HepG2 (cell line): ENCODE results near the gene FOSB. TPM values are rescaled to one million over a fixed set of nuclear protein-coding genes. Genes with fewer than 3 reads are reported as not detected.
A peak's percentile ranks its signal among the peaks of the same experiment; 100 is the strongest.

Experiments used
- CCDC6 ChIP-seq: sonication (generic); formaldehyde crosslinking; IDR thresholded peaks from 2 replicates; pipeline ENCODE4 v1.8.1; 2022; ENCODE audit warnings: mild to moderate bottlenecking, missing genetic modification reagents, moderate library complexity
- IRF2 ChIP-seq: IDR thresholded peaks from 2 replicates; pipeline ENCODE4 v1.6.1; 2018; ENCODE audit warnings: missing genetic modification reagents, missing compliant biosample characterization
- MIER3 ChIP-seq: IDR thresholded peaks from 2 replicates; pipeline ENCODE4 v1.6.1; 2016; ENCODE audit warnings: missing compliant biosample characterization, borderline replicate concordance
- RAD21 ChIP-seq: fragments of 450-650 bp; formaldehyde crosslinking; IDR thresholded peaks from 2 replicates; pipeline ENCODE4 v1.5.0; 2020; ENCODE audit warnings: mild to moderate bottlenecking
- ZNF468 ChIP-seq: sonication (generic); formaldehyde crosslinking; IDR thresholded peaks from 2 replicates; pipeline ENCODE4 v1.8.0; 2022; ENCODE audit warnings: mild to moderate bottlenecking, moderate library complexity, missing genetic modification reagents
- ZNF562 ChIP-seq: sonication (generic); formaldehyde crosslinking; IDR thresholded peaks from 2 replicates; pipeline ENCODE4 v1.8.0; 2022; ENCODE audit warnings: missing genetic modification reagents, borderline replicate concordance
- polyA plus RNA-seq, 8 experiments: library from polyadenylated mRNA; depleted of rRNA in 3 of 8; stranded (reverse) in 7 of 8; unstranded in 1 of 8; fragments of >200 nt; fragmentation: Illumina TruSeq in 4 of 8; extraction: Trizol in 4 of 8; gene quantifications; 2 replicates each; pipeline versions ENCODE4 v1.2.1 to v1.2.3, GENCODE V29; 2011 to 2016; ENCODE audit warnings: low read depth in 4 of 8, missing spikeins in 1 of 8, mixed read lengths in 1 of 8; ENCODE audit not compliant: insufficient read depth in 1 of 8
- total RNA-seq, 5 experiments: library from RNA; depleted of rRNA; stranded (reverse); fragments of >200 nt; fragmentation: Illumina TruSeq; extraction: Trizol; gene quantifications; 2 replicates each; pipeline ENCODE4 v1.2.3, GENCODE V29; 2016; ENCODE audit warnings: low read depth in 1 of 5
- TF ChIP-seq, protein P1 (sequence below): sonication (generic); formaldehyde crosslinking; IDR thresholded peaks from 2 replicates; pipeline ENCODE4 v1.4.0; 2020; ENCODE audit warnings: missing genetic modification reagents
- TF ChIP-seq, protein P2 (sequence below): sonication (generic); formaldehyde crosslinking; IDR thresholded peaks from 2 replicates; pipeline ENCODE4; 2020; ENCODE audit warnings: missing genetic modification reagents, mild to moderate bottlenecking, borderline replicate concordance
- TF ChIP-seq, protein P3 (sequence below): sonication (generic); formaldehyde crosslinking; IDR thresholded peaks from 2 replicates; pipeline ENCODE4 v1.5.0; 2020; ENCODE audit warnings: mild to moderate bottlenecking, missing genetic modification reagents, borderline replicate concordance

The FOSB gene
- total and polyA plus RNA-seq, 2 of the 13 experiments (the other 11 are each of a cell fraction or from before 2014, with no cell fraction given), result 2.8 to 6.0 TPM

DNA sequence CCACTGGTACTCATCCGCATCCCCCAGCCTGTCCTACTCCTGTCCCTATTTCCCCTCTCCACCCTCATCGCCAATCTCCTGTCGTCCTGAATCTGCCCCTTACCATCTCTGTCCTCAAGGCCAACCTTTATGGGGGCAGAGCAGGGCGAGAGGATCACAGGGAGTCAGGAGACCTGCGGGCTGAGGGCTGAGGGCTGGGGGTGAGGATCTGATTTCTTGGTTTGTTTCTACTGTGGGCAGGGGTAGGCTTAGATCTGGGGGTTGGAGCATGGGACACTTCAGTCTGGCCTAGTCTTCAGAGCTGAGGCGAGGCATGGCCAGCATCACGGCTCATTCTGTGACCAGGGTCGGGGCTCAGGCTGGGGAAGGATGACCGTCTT, 27.5 kb upstream of the FOSB start (continued):
- TF ChIP-seq, protein P1, sequence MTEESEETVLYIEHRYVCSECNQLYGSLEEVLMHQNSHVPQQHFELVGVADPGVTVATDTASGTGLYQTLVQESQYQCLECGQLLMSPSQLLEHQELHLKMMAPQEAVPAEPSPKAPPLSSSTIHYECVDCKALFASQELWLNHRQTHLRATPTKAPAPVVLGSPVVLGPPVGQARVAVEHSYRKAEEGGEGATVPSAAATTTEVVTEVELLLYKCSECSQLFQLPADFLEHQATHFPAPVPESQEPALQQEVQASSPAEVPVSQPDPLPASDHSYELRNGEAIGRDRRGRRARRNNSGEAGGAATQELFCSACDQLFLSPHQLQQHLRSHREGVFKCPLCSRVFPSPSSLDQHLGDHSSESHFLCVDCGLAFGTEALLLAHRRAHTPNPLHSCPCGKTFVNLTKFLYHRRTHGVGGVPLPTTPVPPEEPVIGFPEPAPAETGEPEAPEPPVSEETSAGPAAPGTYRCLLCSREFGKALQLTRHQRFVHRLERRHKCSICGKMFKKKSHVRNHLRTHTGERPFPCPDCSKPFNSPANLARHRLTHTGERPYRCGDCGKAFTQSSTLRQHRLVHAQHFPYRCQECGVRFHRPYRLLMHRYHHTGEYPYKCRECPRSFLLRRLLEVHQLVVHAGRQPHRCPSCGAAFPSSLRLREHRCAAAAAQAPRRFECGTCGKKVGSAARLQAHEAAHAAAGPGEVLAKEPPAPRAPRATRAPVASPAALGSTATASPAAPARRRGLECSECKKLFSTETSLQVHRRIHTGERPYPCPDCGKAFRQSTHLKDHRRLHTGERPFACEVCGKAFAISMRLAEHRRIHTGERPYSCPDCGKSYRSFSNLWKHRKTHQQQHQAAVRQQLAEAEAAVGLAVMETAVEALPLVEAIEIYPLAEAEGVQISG, result no peak
- TF ChIP-seq ZNF562 (no peak), ZNF468 (no peak), CCDC6 (CRISPR knock-in tag) (peak; percentile 6; the same call in 1 of the 2 replicates), MIER3 (CRISPR knock-in tag) (no peak), IRF2 (CRISPR knock-in tag) (no peak), RAD21 (CRISPR knock-in tag) (no peak)
- TF ChIP-seq, protein P2, sequence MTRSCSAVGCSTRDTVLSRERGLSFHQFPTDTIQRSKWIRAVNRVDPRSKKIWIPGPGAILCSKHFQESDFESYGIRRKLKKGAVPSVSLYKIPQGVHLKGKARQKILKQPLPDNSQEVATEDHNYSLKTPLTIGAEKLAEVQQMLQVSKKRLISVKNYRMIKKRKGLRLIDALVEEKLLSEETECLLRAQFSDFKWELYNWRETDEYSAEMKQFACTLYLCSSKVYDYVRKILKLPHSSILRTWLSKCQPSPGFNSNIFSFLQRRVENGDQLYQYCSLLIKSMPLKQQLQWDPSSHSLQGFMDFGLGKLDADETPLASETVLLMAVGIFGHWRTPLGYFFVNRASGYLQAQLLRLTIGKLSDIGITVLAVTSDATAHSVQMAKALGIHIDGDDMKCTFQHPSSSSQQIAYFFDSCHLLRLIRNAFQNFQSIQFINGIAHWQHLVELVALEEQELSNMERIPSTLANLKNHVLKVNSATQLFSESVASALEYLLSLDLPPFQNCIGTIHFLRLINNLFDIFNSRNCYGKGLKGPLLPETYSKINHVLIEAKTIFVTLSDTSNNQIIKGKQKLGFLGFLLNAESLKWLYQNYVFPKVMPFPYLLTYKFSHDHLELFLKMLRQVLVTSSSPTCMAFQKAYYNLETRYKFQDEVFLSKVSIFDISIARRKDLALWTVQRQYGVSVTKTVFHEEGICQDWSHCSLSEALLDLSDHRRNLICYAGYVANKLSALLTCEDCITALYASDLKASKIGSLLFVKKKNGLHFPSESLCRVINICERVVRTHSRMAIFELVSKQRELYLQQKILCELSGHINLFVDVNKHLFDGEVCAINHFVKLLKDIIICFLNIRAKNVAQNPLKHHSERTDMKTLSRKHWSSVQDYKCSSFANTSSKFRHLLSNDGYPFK (CRISPR knock-in tag), result no peak
- TF ChIP-seq, protein P3, sequence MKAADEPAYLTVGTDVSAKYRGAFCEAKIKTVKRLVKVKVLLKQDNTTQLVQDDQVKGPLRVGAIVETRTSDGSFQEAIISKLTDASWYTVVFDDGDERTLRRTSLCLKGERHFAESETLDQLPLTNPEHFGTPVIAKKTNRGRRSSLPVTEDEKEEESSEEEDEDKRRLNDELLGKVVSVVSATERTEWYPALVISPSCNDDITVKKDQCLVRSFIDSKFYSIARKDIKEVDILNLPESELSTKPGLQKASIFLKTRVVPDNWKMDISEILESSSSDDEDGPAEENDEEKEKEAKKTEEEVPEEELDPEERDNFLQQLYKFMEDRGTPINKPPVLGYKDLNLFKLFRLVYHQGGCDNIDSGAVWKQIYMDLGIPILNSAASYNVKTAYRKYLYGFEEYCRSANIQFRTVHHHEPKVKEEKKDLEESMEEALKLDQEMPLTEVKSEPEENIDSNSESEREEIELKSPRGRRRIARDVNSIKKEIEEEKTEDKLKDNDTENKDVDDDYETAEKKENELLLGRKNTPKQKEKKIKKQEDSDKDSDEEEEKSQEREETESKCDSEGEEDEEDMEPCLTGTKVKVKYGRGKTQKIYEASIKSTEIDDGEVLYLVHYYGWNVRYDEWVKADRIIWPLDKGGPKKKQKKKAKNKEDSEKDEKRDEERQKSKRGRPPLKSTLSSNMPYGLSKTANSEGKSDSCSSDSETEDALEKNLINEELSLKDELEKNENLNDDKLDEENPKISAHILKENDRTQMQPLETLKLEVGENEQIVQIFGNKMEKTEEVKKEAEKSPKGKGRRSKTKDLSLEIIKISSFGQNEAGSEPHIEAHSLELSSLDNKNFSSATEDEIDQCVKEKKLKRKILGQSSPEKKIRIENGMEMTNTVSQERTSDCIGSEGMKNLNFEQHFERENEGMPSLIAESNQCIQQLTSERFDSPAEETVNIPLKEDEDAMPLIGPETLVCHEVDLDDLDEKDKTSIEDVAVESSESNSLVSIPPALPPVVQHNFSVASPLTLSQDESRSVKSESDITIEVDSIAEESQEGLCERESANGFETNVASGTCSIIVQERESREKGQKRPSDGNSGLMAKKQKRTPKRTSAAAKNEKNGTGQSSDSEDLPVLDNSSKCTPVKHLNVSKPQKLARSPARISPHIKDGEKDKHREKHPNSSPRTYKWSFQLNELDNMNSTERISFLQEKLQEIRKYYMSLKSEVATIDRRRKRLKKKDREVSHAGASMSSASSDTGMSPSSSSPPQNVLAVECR (CRISPR knock-in tag), result peak; percentile 9; the same call in 1 of the 2 replicates
- TF ChIP-seq, all 625 proteins: peak for 5
